Cerebellar nuclear complex (tissue), 1 donor: ENCODE measurements around the gene JDP2.

Experiments
- DNase-seq, 2 experiments: peaks; one replicate each; lab custom pipeline; 2025; lab: John Stamatoyannopoulos, UW

Gene JDP2

DNA sequence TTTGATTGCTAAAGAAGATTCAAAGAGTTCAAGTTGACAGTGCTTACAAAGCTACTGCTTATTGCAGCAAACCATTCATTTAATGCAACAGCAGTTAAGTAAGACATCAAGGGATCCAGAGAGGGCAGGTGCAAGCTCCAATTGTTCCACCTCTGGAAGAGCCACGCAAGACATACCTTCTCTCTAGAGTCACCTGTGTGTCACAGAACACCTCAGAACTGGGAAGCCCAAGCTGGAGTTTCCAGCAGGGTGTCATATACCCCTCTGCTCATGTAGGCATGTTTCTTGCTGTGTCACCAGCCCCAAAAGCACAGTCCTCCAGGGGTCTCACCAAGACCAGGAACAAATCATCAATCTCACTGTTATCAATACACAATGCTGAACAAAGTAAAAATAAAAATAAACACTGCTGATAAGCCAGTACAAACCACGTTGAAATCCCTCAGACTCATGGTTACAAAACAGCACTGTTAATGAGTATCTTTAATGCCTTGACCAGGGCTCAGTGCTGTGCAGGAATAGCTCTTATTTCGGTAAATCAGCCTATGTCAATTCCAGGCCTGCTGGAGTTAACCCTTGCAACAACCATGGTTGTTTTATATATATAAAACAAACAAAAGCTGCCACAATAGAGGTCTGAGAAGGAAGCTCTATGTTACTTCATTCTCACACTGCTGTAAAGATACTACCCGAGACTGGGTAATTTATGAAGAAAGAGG is 57.0 kb downstream of the JDP2 start:
- no peak for DNase-seq

- no peak for DNase-seq
Measured at GRCh38 chr14:75486318-75486717, 58.5 kb downstream of the JDP2 start.

DNA sequence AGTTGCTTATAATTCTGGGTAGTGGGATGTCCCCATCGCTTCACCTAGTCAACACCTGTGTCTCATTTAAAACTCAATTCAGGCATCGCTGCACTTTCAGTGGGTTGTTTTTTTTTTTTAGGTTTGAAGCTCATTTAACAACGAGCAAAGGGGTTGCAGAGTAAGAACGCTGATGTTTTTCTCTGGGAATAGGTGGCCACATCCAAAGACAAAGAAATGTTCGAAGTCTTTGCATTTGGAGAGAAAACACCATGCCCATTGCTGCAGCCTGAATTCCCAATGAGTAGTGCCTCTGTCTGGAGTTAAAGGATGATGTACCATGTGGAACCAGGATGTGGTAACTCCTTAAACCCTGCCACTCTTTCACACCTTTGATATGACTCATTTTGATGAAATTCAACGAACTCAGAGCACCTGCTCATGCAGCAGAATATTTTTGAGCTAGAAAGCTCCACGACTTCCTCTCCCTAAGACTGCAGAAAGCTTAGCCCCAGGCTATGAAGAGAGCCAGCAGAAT is 59.4 kb downstream of the JDP2 start:
- DNase-seq, result no peak

- DNase-seq, result no peak
Measured at GRCh38 chr14:75489480-75489837, 61.6 kb downstream of the JDP2 start.

DNA sequence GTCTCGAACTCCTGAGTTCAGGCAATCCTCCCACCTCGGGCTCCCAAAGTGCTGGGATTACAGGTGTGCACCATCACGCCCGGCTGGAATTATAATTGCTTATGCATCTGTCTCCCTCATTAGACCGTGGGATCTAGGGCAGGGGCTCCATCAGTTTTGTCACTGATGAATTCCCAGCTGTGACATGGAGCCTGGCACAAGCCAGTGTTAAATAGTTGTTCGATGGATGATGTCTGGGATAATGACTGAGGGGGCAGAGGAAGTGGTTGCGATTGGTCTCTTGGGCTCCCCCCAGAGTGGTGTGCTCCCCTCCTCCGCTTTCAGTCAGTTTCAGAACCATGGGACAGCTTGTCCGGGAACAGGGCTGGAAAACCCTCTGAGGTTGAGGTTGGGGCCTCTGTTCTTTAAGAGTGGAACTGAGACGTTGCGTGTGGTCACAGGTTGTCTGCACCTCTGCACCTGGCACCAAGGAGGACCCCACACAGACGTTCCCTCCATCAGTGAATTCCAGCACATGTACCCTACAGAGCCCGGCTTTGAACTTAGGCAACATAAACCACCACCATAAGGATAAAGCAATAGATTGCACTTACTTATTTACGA is 63.7 kb downstream of the JDP2 start:
- DNase-seq, result no peak

DNA sequence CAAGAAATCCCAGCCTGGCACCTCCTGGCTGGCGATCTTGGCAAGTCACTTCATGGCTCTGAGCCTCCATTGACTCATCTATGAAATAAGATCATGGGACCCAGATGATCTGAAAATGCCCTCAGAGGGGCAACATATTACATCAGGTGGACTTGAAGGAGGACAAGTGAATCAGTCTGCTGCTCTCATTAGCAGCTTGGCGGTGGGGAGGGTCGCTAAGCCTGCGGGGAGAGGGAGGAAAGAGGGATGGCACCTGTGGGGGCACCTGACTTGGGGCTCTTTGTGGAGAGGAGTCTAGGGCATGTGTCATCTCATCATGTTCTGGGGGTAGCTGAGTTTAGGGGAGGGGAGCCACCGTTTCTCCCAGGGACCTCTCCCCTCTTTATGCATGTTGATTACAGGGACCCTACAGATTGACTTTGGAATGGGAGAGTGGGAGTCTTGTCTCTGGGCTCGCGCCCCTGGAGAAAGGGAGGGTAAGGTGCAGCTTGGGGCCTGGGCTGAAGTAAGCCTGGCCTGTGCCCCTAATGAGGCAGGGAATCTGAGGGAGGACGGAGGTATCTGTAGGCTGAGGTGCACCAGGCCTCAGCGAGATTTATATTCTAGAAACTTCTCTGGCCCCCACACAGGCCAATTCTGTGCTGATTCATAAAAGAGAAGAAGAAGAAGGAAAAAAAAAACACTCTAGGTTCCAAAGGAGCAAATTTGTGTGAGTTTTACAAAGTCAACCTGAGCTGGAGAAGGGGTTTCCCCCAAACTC is 65.2 kb downstream of the JDP2 start:
- no peak for DNase-seq

GRCh38 chr14:75493592-75494087 is 65.8 kb downstream of the JDP2 start:
- no peak for DNase-seq

DNA sequence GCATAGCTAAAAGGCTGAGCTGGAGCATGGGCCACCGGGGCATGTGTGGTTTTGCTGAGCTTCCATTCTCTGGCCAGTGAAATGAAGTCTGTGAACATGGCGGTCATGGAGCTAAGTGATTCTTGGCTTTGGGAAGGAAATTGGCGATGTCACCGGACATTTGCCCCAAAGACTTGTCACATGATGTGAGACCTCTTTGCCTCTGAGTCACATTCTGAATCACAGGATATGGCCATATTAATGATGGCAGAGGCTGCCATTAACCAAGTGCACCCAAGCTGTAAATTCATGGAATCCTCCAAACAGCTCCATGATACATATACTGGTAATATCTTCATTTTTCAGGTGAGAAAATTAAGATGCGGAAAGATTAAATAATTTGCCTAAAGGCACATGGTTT is 67.1 kb downstream of the JDP2 start:
- no peak for DNase-seq

- no peak for DNase-seq
Measured at GRCh38 chr14:75495399-75495798, 67.6 kb downstream of the JDP2 start.

GRCh38 chr14:75495882-75496281 is 68.1 kb downstream of the JDP2 start:
- DNase-seq, result no peak

- no peak for DNase-seq
Measured at GRCh38 chr14:75496755-75497154, 68.9 kb downstream of the JDP2 start.

GRCh38 chr14:75497191-75497590 is 69.4 kb downstream of the JDP2 start:
- DNase-seq, result no peak

- DNase-seq, result no peak
Measured at GRCh38 chr14:75497701-75498100, 69.9 kb downstream of the JDP2 start.

DNA sequence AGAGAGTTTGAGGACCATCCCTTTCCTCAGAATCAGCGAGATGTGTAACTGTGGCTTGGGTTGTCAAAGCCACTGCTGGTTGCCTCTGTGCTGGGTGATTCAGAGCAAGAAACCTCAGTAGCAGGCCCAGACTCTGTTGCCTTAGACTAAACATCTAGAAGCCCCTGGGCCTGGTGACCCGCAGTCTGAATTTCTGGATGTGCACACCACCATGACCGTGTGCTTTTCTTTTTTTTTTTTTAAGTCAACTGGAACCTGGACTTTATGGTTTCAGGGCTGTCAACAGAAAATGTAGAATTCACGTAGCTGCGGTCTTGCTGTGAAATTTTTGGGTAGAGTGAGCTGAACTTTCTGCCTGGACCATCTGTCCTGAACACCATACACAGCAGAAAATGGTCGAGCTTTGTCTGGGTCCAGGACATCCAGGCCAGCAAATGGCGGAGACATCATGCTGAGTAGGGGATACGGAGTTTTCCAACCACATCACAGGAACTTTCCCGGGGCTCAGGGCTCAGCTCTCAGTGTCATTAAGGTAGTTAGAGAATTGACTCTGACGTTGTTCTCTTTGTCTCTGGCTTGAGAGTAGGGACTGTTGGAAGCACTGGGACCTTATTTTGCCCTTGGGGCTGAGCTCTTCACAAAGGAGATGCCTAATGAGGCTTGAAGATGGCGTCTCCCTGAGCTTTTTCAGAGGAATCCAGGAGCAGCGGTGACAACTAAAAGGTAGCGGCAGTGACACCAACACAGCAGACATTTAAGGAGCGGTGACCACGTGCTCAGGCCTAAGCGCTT is 71.5 kb downstream of the JDP2 start:
- DNase-seq, result no peak

GRCh38 chr14:75501080-75501479 is 73.3 kb downstream of the JDP2 start:
- no peak for DNase-seq

GRCh38 chr14:75504411-75504810 is 76.6 kb downstream of the JDP2 start:
- DNase-seq, result no peak

GRCh38 chr14:75506930-75507329 is 79.1 kb downstream of the JDP2 start:
- no peak for DNase-seq

DNA sequence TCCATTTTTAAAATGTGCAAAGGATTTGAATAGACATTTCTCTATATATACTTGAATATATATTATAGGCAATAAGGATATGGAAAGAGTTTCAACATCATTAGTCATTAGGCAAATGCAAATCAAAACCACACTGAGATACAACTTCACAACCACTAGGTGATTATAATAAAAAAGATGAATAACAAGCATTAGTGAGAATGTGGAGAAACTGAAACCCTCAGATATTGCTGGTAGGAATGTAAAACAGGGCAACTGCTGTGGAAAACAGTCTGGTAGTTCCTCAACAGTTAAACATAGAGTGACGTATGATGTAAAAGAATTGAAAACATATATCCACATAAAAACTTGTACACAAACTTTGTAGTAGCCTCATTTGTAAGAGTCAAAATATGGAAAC is 82.7 kb downstream of the JDP2 start:
- no peak for DNase-seq

DNA sequence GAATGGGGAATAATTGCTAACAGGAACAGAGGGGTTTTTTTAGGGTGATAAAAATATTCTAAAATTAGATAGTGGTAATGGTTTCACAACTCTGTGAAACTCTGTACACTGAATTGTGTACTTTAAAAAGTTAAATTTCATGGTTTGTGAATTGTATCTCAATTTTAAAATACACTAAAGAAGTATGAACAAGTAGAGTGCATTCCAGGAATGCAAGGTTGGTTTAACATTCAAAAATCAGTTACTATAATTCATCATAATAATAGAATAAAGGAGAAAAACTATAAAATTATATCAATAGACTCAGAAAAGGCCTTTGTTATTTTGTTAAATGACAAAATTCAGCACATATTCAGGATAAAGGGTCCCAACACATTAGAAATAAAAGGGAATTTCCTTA is 83.4 kb downstream of the JDP2 start:
- no peak for DNase-seq

GRCh38 chr14:75513911-75514672 is 86.3 kb downstream of the JDP2 start:
- no peak for DNase-seq
